HepG2 (cell line): ENCODE results near the gene OARD1. TPM values are rescaled to one million over a fixed set of nuclear protein-coding genes. Genes with fewer than 3 reads are reported as not detected.

Experiments
- CBX1 ChIP-seq: IDR thresholded peaks from one replicate; pipeline ENCODE4 v1.6.1; 2016; ENCODE audit warnings: antibody characterized with exemption, low read depth
- CREB1 ChIP-seq, 2 experiments: fragments of 450-650 bp in 1 of 2; IDR thresholded peaks; 2 replicates each; pipeline ENCODE4 v1.6.1; 2016 to 2017; ENCODE audit warnings: control low read depth in 1 of 2, mild to moderate bottlenecking in 1 of 2, missing compliant biosample characterization in 1 of 2, missing genetic modification characterization in 1 of 2
- EED ChIP-seq: sonication (generic); formaldehyde crosslinking; IDR thresholded peaks from 2 replicates; pipeline ENCODE4 v1.5.0; 2020; ENCODE audit warnings: mild to moderate bottlenecking, missing genetic modification reagents
- FIP1L1 ChIP-seq: fragments of 200-400 bp; formaldehyde crosslinking; IDR thresholded peaks from 2 replicates; pipeline ENCODE4 v1.6.1; 2018; ENCODE audit warnings: low read depth, mild to moderate bottlenecking, low read length, moderate library complexity, borderline replicate concordance; ENCODE audit not compliant: insufficient read depth
- JDP2 ChIP-seq: sonication (generic); formaldehyde crosslinking; IDR thresholded peaks from 2 replicates; pipeline ENCODE4 v1.8.1; 2022; ENCODE audit warnings: missing genetic modification reagents, borderline replicate concordance
- KLF9 ChIP-seq: IDR thresholded peaks from 2 replicates; pipeline ENCODE4 v1.6.1; 2016; ENCODE audit warnings: low read depth
- MLX ChIP-seq: IDR thresholded peaks from 2 replicates; pipeline ENCODE4 v1.6.1; 2016
- MTF1 ChIP-seq: sonication (generic); formaldehyde crosslinking; IDR thresholded peaks from 2 replicates; pipeline ENCODE4 v1.5.0; 2020; ENCODE audit warnings: missing genetic modification reagents
- NCOA5 ChIP-seq: sonication (generic); formaldehyde crosslinking; IDR thresholded peaks from 2 replicates; pipeline ENCODE4 v1.4.0; 2020; ENCODE audit warnings: missing genetic modification reagents
- SNAPC4 ChIP-seq: sonication (generic); formaldehyde crosslinking; IDR thresholded peaks from 2 replicates; pipeline ENCODE4 v1.4.0; 2020; ENCODE audit warnings: mild to moderate bottlenecking, missing genetic modification reagents
- ZNF256 ChIP-seq: sonication (generic); formaldehyde crosslinking; conservative IDR thresholded peaks from 2 replicates; pipeline ENCODE4 v1.4.0; 2020; ENCODE audit warnings: missing genetic modification reagents
- ZNF407 ChIP-seq: sonication (generic); formaldehyde crosslinking; IDR thresholded peaks from one replicate; pipeline ENCODE4 v1.5.1; 2020; ENCODE audit warnings: mild to moderate bottlenecking, missing genetic modification reagents; ENCODE audit errors: not compliant biosample characterization
- polyA plus RNA-seq, 8 experiments: library from polyadenylated mRNA; depleted of rRNA in 3 of 8; stranded (reverse) in 7 of 8; unstranded in 1 of 8; fragments of >200 nt; fragmentation: Illumina TruSeq in 4 of 8; extraction: Trizol in 4 of 8; gene quantifications; 2 replicates each; pipeline versions ENCODE4 v1.2.1 to v1.2.3, GENCODE V29; 2011 to 2016; ENCODE audit warnings: low read depth in 4 of 8, missing spikeins in 1 of 8, mixed read lengths in 1 of 8; ENCODE audit not compliant: insufficient read depth in 1 of 8
- total RNA-seq, 5 experiments: library from RNA; depleted of rRNA; stranded (reverse); fragments of >200 nt; fragmentation: Illumina TruSeq; extraction: Trizol; gene quantifications; 2 replicates each; pipeline ENCODE4 v1.2.3, GENCODE V29; 2016; ENCODE audit warnings: low read depth in 1 of 5
- TF ChIP-seq, protein P1 (sequence below): sonication (generic); formaldehyde crosslinking; IDR thresholded peaks from 2 replicates; pipeline ENCODE4 v1.5.0; 2020; ENCODE audit warnings: missing genetic modification reagents
- TF ChIP-seq, protein P2 (sequence below): sonication (generic); formaldehyde crosslinking; IDR thresholded peaks from 2 replicates; pipeline ENCODE4 v1.4.0; 2020; ENCODE audit warnings: missing genetic modification reagents

OARD1 gene
- total and polyA plus RNA-seq, 2 of the 13 experiments (the other 11 are each of a cell fraction or from before 2014, with no cell fraction given), result 18.4 to 49.0 TPM

DNA sequence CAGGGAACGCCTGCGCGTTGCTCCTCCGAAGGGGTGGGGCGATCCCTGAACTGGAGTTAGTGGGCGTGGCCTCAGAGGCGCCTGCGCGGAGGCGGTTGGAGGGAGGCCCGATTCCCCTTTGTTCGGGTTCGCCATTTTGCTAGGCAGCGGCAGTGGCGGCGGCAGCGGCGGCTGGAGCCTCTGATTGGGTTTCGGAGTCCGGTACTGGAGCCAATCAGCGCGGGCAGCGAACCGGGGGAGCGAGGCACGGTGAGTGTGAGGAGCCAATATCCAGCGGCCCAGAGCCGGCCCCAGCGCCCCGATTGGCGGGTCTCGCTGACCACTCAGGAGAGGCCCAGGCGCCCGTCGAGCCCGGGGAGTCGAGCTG lies 663 bp upstream of the OARD1 start, which contains the start of gene NFYA (continued):
- TF ChIP-seq ZNF407 (no peak), KLF9 (no peak), FIP1L1 (no peak), EED (CRISPR knock-in tag) (no peak), CBX1 (peak; percentile 24), JDP2 (CRISPR knock-in tag) (no peak), MTF1 (CRISPR knock-in tag) (no peak), CREB1 (IDR thresholded peaks at IDR 0.05) (no peak; the same call in 1 of the 2 replicates), CREB1 (CRISPR knock-in tag; IDR thresholded peaks at IDR 0.05) (no peak), NCOA5 (CRISPR knock-in tag) (no peak), ZNF256 (CRISPR knock-in tag) (no peak), MLX (CRISPR knock-in tag) (no peak), SNAPC4 (CRISPR knock-in tag) (no peak; the same call in 1 of the 2 replicates)
- TF ChIP-seq, protein P1, sequence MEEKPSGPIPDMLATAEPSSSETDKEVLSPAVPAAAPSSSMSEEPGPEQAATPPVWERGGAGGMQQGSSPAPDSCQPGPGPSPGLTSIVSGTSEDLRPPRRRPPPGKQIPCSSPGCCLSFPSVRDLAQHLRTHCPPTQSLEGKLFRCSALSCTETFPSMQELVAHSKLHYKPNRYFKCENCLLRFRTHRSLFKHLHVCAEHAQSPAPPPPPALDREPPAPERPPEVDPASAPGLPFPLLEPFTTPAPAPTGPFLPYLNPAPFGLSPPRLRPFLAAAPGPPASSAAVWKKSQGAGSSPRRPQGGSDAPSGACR, result no peak
- TF ChIP-seq, protein P2, sequence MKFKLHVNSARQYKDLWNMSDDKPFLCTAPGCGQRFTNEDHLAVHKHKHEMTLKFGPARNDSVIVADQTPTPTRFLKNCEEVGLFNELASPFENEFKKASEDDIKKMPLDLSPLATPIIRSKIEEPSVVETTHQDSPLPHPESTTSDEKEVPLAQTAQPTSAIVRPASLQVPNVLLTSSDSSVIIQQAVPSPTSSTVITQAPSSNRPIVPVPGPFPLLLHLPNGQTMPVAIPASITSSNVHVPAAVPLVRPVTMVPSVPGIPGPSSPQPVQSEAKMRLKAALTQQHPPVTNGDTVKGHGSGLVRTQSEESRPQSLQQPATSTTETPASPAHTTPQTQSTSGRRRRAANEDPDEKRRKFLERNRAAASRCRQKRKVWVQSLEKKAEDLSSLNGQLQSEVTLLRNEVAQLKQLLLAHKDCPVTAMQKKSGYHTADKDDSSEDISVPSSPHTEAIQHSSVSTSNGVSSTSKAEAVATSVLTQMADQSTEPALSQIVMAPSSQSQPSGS, result no peak; the same call in 1 of the 2 replicates
